GM21360 (cell line): Measurements from ENCODE around the gene TDO2.
"Not testable (repeated sequence)": the region's sequence is repeated elsewhere in the genome, so short reads cannot be mapped to it uniquely, and the experiment has no call there.

Experiments
- ATAC-seq: cut with Tn5 transposase; IDR thresholded peaks from one replicate; pipeline ENCODE4 v1.9.1; 2021; ENCODE audit warnings: mild to moderate bottlenecking, moderate library complexity; ENCODE audit not compliant: unreplicated experiment

TDO2 gene

GRCh38 chr4:155906554-155907247, 3.2 kb downstream of the TDO2 start:
- no peak for ATAC-seq

- no peak for ATAC-seq
Observed at GRCh38 chr4:155907556-155907955, 4.1 kb downstream of the TDO2 start.

- ATAC-seq, result no peak
Observed at GRCh38 chr4:155908187-155909139, 5.0 kb downstream of the TDO2 start.

GRCh38 chr4:155909615-155910226, 6.2 kb downstream of the TDO2 start:
- no peak for ATAC-seq

GRCh38 chr4:155911905-155912304, 8.4 kb downstream of the TDO2 start:
- ATAC-seq, result no peak

- no peak for ATAC-seq
Observed at GRCh38 chr4:155914782-155915181, 11.3 kb downstream of the TDO2 start.

- ATAC-seq, result no peak
Observed at GRCh38 chr4:155921597-155921996, 18.1 kb downstream of the TDO2 start.

GRCh38 chr4:155924637-155925036, 21.1 kb downstream of the TDO2 start:
- no peak for ATAC-seq

GRCh38 chr4:155929833-155930232, 26.3 kb downstream of the TDO2 start:
- ATAC-seq, result no peak

- ATAC-seq, result no peak
Observed at GRCh38 chr4:155930330-155930729, 26.8 kb downstream of the TDO2 start.

- no peak for ATAC-seq
Observed at GRCh38 chr4:155931634-155932033, 28.1 kb downstream of the TDO2 start.

GRCh38 chr4:155934634-155935033, 31.1 kb downstream of the TDO2 start:
- not testable (repeated sequence) for ATAC-seq

GRCh38 chr4:155935389-155935986, 32.0 kb downstream of the TDO2 start:
- ATAC-seq, result no peak

GRCh38 chr4:155941085-155941790, 37.7 kb downstream of the TDO2 start:
- no peak for ATAC-seq

- no peak for ATAC-seq
Observed at GRCh38 chr4:155941820-155942219, 38.3 kb downstream of the TDO2 start.

GRCh38 chr4:155943605-155944291, 40.3 kb downstream of the TDO2 start:
- no peak for ATAC-seq

GRCh38 chr4:155944516-155944915, 41.0 kb downstream of the TDO2 start:
- ATAC-seq, result no peak

- no peak for ATAC-seq
Observed at GRCh38 chr4:155946486-155946885, 43.0 kb downstream of the TDO2 start.

- ATAC-seq, result no peak
Observed at GRCh38 chr4:155948541-155948940, 45.0 kb downstream of the TDO2 start.

- no peak for ATAC-seq
Observed at GRCh38 chr4:155950461-155950860, 47.0 kb downstream of the TDO2 start.
